ENCODE measurements around the gene DDIT3.
"Not testable (repeated sequence)": the region's sequence is repeated elsewhere in the genome, so short reads cannot be mapped to it uniquely, and the experiment has no call there.

Gene DDIT3

DNA sequence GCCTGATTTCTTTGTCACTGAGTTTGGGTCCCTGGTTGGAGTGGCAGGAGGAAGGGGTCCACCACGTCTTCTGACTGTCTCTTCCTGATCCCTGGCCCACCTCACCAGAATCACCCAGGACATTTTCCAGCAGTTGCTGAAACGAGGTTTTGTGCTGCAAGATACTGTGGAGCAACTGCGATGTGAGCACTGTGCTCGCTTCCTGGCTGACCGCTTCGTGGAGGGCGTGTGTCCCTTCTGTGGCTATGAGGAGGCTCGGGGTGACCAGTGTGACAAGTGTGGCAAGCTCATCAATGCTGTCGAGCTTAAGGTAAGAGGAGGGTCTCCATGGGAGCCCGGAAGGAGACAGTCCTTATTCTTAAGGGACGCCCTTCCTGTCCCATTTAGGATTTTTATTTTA is 20.1 kb downstream of the DDIT3 start:
- TF ChIP-seq, protein P1, sequence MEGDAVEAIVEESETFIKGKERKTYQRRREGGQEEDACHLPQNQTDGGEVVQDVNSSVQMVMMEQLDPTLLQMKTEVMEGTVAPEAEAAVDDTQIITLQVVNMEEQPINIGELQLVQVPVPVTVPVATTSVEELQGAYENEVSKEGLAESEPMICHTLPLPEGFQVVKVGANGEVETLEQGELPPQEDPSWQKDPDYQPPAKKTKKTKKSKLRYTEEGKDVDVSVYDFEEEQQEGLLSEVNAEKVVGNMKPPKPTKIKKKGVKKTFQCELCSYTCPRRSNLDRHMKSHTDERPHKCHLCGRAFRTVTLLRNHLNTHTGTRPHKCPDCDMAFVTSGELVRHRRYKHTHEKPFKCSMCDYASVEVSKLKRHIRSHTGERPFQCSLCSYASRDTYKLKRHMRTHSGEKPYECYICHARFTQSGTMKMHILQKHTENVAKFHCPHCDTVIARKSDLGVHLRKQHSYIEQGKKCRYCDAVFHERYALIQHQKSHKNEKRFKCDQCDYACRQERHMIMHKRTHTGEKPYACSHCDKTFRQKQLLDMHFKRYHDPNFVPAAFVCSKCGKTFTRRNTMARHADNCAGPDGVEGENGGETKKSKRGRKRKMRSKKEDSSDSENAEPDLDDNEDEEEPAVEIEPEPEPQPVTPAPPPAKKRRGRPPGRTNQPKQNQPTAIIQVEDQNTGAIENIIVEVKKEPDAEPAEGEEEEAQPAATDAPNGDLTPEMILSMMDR (IDR thresholded peaks at IDR 0.05), result no peak
- no peak for TF ChIP-seq ZFX (IDR thresholded peaks at IDR 0.05; ENCODE audit: borderline replicate concordance)

DNA sequence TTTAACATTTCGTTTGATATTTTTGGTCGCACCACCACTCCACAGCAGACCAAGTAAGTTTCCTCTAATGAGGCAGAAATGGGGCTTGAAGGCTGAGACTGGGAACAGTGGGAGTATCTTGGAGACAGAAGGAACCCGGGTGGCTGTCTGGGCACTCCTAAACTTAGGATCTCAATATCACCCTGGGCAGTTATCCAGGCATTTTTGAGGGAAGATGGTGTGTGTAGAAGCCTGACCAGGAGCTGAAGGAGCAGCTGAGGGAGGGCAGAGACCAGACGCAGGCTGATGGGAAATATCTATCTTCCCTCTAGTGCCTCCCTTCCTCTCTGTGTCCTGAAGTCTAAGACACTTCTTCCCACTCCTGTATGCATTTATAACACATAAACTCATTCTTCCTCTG is 21.7 kb downstream of the DDIT3 start:
- no peak overlapping the region for H3K27ac ChIP-seq
- TF ChIP-seq ZFX (IDR thresholded peaks at IDR 0.05; ENCODE audit: borderline replicate concordance), result no peak
- TF ChIP-seq, protein P1 (IDR thresholded peaks at IDR 0.05), result no peak

More for the DNA sequence above, 20.1 kb downstream of the DDIT3 start:
- no peak overlapping the region for H3K27ac ChIP-seq

DNA sequence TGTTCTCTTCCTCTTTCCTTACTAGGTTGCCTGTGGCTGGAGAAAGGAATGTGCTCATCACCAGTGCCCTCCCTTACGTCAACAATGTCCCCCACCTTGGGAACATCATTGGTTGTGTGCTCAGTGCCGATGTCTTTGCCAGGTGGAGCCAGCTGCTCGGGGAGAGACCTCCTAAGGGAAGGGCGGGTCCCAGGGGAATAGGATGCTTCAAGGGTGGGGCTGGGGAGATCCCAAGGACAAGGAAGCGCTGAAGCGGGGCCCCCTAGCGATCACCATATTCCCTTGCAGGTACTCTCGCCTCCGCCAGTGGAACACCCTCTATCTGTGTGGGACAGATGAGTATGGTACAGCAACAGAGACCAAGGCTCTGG is 22.2 kb downstream of the DDIT3 start:
- TF ChIP-seq, protein P1 (IDR thresholded peaks at IDR 0.05), result 0 out of 2 replicates have a peak, but pooled peaks have one; percentile 6
- TF ChIP-seq ZFX (IDR thresholded peaks at IDR 0.05; ENCODE audit: borderline replicate concordance), result no peak
- H3K27ac ChIP-seq, result no peak overlapping the region

DNA sequence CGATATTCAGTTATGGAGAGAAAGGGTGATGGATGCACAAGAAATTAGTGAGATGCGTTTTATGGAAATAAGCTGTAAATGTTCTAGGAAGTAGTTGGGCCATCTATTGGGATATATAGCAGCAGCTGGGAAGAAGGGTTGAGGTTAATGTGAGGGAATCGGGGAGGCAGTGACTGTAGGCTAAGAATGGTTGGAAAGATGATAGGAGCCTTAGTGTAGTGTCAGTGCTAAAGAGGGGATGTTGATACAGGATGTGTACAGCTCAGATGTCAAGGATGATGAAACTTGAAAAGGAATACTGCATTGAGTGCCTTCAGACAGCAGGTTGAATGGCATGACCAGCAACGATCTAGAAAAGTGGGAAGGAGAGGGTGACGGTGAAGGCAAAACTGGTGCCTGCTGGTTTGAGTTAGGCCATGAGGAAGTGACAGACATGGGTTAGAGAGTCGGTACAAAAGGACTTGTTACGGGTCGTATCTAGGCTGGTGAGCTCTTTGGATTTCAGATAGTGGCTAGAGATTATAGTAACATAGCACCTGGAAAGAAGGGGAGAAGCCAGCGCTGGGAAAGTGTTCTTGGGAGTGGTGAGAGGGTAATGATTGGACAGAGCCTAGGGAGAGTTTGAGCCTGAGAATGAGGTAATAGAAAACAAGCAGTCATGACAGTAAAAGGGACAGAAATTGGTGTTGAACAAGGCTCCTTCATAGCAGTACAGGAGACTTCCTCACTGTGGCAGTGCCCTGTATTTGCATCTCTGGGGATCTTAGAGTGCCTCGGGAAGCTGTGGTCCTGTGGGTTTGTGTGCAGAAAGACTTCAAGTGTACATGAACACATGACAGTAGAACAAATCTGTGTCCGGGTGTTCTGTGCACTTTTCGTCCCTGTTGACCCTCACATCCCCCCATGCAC is 22.8 kb downstream of the DDIT3 start:
- no peak for TF ChIP-seq ZFX (IDR thresholded peaks at IDR 0.05; ENCODE audit: borderline replicate concordance)
- TF ChIP-seq, protein P1 (IDR thresholded peaks at IDR 0.05), result no peak
- H3K27ac ChIP-seq, result no peak overlapping the region

DNA sequence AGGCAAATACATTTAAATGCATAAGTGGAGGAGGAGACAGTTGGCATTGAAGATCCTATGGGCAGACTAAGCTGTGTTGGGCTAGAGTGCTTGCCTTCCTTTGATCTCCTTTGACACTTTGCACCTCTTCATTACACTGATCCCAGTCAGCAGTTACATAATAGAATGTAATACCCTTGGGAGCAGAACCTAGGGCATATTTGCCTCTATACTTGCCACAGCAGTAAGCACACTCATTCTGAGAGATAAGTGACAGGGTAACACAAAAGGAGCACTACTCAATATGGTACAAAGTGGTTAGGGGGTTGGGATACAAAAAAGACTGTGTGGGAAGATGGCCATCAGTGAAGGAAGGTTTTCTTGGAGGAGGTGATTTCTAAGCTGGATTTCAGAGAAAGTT is 23.5 kb downstream of the DDIT3 start:
- no peak overlapping the region for H3K27ac ChIP-seq
- TF ChIP-seq, protein P1 (IDR thresholded peaks at IDR 0.05), result no peak
- no peak for TF ChIP-seq ZFX (IDR thresholded peaks at IDR 0.05; ENCODE audit: borderline replicate concordance)

DNA sequence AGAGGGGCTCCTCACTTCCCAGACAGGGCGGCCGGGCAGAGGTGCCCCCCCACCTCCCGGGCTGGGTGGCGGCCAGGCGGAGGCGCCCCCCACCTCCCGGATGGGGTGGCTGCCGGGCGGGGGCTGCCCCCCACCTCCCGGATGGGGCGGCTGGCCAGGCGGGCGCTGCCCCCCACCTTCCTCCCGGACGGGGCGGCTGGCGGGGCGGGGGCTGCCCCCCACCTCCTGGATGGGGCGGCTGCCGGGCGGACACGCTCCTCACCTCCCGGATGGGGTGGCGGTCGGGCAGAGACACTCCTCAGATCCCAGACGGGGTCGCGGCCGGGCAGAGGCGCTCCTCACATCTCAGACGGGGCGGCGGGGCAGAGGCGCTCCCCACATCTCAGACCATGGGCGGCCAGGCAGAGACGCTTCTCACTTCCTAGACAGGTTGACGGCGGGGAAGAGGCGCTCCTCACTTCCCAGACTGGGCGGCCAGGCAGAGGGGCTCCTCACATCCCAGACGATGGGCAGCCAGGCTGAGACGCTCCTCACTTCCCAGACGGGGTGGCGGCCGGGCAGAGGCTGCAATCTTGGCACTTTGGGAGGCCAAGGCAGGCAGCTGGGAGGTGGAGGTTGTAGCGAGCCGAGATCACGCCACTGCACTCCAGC is 25.1 kb downstream of the DDIT3 start:
- not testable (repeated sequence) for H3K27ac ChIP-seq

DNA sequence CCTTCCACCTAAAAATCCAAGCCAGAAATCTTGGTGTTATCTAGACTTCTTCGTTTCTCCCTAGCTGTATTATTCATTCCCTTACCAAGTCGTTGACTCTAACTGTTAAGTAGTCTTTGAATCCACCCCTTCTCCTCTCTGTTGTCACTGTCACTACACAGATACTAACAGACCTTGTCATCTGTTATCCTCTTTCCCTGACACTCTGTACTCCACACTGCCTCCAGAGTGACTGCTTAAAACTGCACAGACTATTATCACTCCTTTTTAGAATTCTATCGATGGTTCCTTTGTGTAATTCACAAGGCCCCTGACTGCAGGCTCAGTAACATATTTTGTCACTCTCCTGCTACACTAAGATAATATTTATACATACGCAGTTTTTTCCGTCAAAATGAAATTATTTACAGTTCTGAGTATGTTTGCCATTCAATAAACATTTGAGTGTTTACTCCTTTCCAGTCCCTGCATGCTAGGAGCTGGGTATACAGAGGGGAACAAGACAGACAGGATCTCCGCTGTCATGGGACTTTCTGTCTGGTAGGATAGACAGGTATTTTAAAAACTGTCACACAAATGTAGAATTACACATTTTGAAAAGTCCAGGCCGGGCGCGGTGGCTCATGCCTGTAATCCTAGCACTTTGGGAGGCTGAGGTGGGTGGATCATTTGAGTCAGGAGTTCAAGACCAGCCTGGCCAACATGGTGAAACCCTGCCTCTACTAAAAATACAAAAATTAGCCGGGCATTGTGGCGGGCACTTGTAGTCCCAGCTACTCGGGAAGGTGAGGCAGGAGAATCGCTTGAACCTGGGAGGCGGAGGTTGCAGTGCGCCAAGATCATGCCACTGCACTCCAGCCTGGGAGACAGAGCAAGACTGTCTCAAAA is 28.7 kb downstream of the DDIT3 start:
- TF ChIP-seq ZFX (IDR thresholded peaks at IDR 0.05; ENCODE audit: borderline replicate concordance), result no peak
- TF ChIP-seq, protein P1 (IDR thresholded peaks at IDR 0.05), result peak; percentile 22; the same call in 1 of the 2 replicates

More for the DNA sequence above, 28.7 kb downstream of the DDIT3 start:
- no peak overlapping the region for H3K27ac ChIP-seq

All from 22Rv1 (cell line).